HPDE6-E6E7 (cell line): Measurements from ENCODE around the gene ASPSCR1.

Experiments used
- DNase-seq: peaks from one replicate; pipeline ENCODE4 v3.0.0; 2011; ENCODE audit warnings: missing footprints; ENCODE audit errors: extremely low spot score

Gene ASPSCR1

GRCh38 chr17:82055023-82055964, 77.9 kb downstream of the ASPSCR1 start:
- no peak for DNase-seq

GRCh38 chr17:82055965-82056728, 78.7 kb downstream of the ASPSCR1 start:
- no peak for DNase-seq

- no peak for DNase-seq
Observed at GRCh38 chr17:82056729-82057621, 79.5 kb downstream of the ASPSCR1 start.

- DNase-seq, result no peak
Observed at GRCh38 chr17:82058230-82058854, 80.9 kb downstream of the ASPSCR1 start.

GRCh38 chr17:82058855-82059249, 81.4 kb downstream of the ASPSCR1 start:
- no peak for DNase-seq

GRCh38 chr17:82059272-82060000, 82.0 kb downstream of the ASPSCR1 start:
- DNase-seq, result no peak

- DNase-seq, result no peak
Observed at GRCh38 chr17:82060001-82060380, 82.6 kb downstream of the ASPSCR1 start.

- no peak for DNase-seq
Observed at GRCh38 chr17:82060614-82061013, 83.2 kb downstream of the ASPSCR1 start.

GRCh38 chr17:82061047-82061925, 83.9 kb downstream of the ASPSCR1 start:
- no peak for DNase-seq

GRCh38 chr17:82062076-82062983, 84.9 kb downstream of the ASPSCR1 start:
- no peak for DNase-seq

- DNase-seq, result no peak
Observed at GRCh38 chr17:82062984-82063368, 85.5 kb downstream of the ASPSCR1 start.

GRCh38 chr17:82063424-82064415, 86.3 kb downstream of the ASPSCR1 start:
- DNase-seq, result no peak

- DNase-seq, result peak; percentile 57
Observed at GRCh38 chr17:82064433-82065192, 87.2 kb downstream of the ASPSCR1 start.

- DNase-seq, result peak; percentile 33
Observed at GRCh38 chr17:82065193-82065637, 87.8 kb downstream of the ASPSCR1 start.

GRCh38 chr17:82065638-82066303, 88.3 kb downstream of the ASPSCR1 start, which contains the start of gene DUS1L:
TSS of gene DUS1L (minus strand) at chr17:82065804. CDS start at chr17:82065059, 745 bp downstream.
- DNase-seq, result peak; percentile 54
